NCI-H524 treated with DMSO at 0.1 percent for 48 hours (cell line): ENCODE results near the gene CARNS1.

Source experiments
- DNase-seq: peaks from one replicate; lab custom pipeline; 2025; lab: John Stamatoyannopoulos, UW

CARNS1 gene

DNA sequence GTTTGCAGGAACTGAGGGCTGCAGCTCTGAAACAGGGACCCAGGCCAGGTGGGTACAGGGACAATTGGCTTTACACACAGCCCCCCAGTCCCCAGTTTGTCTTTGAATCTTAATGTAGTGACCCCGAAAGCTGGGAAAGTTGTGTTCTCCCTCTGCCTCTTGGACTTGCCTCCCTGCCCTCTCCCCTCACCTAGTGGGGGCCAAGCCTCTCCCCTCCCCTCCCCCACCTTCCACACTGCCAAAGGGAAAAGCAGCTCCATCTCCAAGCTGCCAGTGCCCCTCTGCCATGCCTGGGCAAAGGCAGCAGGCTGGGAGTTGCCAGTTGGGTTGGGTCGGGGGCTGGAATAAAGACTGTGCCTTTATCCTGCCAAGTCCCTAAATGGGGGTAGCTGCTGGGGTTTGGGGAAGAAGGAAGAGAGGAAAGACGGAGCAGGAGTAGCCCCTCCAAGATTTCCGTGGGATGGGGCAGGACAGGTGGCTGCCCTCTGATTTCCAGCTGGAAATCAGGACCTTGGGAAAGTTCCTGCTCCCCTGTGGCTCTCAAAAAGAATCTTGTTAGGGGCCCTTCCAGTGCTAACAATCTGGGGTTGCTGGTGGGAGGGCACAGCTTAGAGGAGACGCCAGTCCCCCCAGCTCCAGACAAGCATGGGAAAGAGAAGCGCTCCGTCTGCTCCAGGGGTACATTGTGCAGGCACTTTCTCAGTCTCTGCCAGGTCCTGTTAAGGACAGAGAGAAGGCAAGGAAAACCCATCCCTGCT lies 39.2 kb upstream of the CARNS1 start:
- DNase-seq: no peak

DNA sequence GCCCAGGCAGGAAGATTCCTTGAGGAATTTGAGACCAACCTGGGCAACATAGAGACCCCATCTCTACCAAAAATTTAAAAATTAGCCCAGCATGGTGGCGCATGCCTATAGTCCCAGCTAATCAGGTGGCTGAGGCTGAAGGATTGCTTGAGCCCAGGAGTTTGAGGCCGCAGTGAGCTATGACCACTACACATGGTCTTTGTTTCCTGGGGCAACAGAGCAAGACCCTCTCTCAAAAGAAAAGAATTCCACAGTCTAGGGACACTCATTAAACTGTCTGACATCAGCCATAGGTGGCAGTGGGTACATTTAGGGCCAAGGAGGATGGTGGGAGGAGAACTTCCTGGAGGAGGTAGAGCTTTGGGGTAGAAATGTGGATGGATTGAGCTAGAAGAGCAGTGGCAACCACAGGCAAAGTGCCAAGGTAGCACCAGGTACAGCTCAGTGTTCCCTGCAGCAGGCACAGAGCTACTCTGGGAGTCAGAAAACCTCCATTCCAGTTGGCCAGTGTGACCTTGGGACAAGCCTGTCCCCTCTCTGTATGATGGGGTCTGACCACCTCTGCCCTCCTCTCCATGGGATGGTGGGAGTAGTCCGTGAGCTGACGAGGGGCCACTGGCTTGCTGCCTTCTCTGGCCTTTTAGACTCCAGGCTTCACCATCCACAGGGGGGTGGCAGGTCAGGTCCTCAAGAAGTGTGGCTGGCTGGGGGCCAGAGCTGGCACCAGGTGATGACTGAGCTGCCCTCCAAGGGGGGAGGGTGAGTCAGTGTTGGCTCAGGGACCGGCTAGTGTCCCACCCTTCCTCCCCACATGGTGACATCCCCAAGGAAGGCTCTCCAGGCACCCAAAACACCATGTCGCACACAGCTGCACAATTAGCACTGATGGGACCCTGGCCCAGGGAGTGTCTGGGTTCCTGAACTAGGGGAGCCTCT lies 38.3 kb upstream of the CARNS1 start:
- DNase-seq: no peak

DNA sequence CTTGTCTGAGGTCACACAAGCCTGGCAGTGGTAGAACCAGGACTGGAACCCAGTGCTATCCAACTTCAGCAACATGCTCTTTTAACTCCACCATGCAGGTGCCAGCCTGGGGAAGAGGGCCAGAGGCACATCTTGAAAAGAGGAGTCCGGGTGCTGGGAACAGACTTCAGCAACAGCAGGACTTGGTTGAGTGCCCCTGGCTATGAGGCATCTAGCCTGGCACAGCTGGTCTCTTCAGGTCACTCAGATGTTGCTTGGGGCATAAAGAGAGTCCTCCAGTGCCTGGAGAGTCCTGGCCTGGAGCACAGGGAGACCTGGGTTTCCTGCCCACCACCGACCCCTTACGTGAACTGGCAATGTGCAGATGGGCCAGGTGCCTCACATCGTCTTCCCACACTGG lies 36.9 kb upstream of the CARNS1 start:
- DNase-seq: no peak

DNA sequence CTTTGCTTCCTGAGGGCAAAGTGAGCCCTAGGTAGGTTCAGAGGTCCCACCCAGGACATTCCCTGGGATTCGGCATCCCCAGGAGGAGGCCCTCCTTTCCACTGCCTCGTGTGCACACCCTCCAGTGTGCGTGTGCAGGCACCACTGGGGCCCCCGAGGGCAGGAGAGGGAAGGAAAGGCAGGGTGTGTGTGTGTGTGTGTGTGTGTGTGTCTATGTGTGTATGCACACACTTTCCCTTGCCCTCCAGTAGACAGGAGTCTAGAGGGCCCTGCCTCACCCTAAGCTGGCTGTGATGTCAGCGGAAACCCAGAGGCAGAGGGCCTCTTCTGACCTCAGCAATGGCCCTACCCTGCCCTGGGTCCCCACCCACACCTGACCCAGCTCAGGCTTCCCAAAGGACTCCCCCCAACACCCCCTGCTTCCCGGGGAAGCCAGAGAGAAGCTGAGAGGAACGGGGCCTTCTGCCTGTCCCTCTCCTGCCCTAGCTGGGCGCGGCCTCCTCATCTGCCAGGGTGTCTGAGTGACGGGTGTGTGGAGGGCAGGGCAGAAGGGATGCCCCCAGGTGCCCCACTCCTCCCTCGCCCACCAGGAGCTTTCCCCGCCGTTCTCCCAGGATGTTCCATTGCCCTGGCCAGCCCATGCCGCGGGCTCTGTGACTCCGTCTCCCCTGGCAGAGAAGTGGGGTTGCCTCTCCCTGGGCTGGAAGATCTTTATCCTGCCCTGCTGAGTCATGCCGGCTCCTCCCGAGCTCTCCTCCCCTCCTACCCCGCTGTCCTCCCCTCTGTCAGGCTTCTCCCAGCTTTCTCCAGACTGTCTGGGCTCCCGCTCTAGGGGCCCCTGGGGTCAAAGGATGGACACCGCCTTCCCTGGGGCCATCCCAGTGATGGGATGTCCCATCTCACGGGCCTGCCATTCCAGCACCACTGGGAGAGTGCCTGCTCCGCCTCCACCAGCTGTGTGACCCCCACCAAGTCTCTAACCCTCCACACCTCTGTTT lies 36.1 kb upstream of the CARNS1 start:
- DNase-seq: no peak

DNA sequence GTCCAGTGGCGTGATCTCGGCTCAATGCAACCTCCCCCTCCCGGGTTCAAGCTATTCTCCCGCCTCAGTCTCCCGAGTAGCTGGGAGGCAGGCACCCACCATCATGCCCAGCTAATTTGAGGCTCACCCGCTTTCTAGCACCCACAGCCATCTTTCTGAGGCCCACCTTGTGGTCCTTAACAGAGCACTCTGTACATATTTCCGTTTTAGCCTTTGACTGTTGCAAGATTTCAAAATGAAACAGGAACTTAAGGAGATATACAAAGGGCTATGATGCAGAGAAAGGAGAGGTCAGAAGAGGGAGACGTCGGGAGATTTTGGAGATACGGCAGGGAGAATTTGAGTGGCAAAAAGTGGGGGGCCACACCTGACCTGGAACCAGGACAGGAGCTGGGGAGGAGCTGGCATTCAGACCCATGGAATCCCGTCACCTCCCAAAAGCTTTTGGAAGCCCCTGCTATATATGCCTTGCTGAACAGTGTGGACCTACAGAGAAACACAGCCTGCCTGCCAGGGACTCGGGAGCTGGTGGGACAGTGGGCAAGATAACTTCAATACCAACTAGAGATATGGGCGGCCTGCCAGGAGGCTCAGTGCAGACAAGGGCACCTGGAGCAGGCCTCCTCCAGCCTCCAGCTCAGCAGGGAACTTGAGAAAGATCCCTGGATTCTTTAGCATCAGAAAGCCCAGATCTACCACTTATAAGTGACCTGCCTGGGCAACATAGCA lies 34.1 kb upstream of the CARNS1 start:
- DNase-seq: no peak

DNA sequence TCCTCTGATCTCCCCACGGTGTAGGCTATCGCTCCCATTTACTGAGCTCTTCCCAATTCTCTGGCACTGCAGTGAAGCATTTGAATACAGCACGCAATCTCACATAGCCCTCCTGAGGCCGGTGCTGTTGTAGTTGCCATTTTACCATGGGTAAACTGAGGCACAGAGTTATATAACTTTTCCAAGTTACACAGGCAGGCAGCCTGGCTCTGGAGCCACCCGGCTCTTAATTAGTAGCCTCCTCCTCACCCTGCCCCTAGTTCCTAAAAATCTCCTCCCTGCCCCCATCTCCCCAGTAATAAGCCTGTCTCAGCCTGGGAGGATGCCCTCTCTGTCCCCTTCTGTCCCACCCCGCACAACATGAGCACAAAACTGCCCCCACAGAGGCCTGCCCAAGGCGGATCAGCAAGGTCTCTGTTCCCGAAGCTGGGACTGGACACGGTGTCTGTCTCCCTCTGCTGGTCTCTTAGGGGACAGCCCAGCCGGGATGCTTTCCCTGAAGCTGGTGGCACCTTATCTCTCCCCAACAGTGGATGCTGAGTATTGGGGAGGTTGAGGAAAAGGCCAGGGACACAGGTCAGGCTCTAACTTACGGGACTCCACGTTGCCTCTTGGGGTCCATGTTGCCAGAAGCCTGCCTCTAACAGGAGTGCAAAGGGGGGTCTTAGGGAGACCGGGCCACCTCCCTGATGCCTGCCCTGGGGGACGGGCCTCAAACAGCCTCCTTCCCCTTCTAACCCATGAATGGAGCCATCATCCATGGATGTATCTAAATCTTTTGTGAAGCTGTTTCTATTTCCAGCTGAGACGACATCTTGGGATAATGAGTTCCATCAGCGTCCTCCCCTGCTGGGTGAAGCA lies 33.0 kb upstream of the CARNS1 start:
- DNase-seq: no peak

DNA sequence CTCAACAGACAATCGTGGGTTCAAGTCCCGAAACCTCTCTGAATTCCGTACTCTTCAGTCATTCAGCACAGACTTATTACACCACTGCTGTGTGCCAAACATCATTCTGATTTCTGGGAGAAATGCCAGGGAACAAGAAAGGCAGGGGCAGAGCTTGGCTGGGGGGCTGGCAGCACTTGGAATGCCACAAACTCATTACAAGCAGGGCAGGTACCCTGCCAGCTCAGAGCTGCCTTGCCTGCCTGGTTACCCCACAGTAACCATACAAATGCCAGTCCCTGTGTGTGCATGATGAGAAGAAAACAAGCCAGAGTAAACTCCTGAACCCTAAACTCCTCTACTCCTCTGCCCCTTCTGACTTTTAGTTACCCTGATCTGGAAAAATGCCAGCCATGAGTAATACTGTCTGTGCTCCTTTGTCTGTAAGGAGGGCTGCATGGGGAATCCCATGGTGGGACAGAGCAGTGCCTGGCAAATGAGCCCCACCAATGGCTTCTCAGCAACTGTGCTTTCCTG lies 30.6 kb upstream of the CARNS1 start:
- DNase-seq: no peak

DNA sequence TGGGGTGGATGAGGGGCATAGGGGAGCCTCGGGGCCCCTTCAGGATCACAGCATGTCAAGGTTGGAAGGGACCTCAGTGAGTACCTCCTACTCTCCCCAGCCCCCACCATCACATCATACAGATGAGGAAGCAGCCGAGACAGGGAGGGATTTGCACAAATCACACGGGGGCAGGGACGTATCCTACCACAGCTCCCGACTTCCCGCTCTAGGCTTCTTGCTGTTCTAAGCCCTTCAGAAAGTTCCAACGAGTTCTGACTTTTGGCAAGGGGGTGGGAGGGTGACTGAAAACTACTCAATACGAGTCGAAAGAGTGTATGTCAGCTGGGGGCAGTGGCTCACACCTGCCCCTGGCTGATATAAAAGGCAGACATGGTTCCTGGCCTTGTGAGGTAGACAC lies 28.4 kb upstream of the CARNS1 start:
- no peak for DNase-seq

DNA sequence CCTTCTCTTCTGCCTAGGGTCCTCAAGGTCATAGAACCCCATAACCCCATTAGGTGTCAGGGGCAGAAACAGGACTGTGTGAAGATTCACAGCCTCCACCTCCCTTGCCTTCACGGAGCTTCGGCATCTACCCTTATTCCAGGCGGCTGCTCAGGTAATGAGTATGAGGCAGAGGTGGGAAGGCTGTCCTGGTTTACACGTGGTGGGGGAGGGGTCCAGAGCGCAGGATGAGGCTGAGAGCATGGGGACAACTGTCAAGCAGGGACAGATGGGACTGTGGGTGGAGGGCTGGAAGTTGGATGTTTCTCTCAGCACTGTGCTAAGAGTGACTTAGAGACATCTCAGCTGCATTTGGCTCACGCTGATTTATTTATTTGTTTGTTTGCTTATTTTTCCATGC lies 28.0 kb upstream of the CARNS1 start:
- no peak for DNase-seq

DNA sequence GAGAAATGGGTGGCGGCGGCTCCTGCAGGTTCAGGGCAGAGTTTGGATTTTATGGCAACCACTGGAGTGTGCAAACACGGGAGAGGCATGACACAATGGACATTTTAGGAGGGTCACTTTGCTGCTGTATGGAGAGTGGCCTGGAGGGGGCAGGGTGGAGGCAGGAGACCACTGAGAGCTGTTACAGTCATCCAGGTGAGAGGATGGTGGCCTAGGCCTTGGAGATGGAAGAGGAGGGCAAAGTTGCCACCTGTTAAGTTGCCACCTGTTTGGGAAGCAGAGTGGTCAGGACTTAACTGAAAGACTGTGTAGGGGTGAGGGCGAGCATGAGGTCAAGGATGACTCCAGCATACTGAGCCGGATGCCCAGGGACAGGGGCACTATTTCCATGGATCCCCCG lies 26.0 kb upstream of the CARNS1 start:
- DNase-seq: no peak

DNA sequence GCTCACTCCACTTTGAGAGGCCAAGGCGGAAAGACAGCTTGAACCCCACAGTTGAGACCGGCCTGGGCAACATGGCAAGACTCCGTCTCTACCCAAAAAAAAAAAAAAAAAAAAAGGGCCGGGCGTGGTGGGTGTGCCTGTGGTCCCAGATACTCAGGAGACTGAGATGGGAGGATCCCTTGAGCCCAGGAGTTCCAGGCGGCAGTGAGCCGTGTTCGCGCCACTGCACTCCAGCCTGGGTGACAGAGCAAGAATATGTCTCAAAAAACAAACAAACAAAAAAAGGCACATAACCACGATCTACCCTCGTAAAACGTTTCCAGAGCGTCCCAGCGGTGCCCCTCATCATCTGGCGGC lies 24.6 kb upstream of the CARNS1 start:
- no peak for DNase-seq

DNA sequence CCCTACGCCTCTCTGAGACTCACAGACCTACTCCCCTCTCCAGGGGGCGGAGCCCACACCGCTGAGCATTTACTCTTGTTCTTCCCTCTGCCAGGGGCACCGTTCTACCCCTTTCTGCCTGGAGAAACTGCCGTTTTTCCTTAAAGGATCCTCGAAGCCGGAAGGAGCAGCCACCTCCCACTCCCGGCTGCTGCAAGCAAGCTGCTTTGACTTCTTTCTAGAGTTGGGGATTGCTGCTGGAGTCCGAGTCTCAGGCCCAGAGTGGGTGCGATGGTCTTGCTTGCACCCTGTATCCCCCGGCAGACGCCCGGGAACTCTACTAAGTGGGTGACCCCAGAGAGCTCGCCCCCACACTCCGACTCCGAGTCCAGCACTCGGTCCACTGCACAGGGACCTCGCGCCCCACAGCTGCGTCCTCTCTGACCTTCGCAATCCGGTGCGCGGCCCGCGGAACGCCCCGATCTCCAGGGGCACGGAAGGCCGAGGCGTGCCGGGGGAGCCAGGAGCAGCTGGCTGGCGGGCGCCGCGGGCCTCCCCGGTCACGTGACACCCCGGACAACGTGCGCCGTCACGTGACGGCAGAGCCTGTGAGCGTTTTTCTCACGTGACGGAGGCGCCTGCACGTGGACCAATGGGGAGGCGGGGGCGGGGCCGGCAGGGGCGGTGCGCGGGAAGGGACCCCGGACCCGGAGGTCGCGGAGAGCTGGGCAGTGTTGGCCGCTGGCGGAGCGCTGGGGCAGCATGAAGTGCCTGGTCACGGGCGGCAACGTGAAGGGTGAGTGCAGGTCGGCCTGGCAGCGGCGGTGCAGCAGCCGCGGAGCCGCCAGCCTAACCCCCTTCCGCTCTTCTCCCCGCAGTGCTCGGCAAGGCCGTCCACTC lies 23.9 kb upstream of the CARNS1 start, which contains the start of gene RAD9A:
TSS of gene RAD9A (plus strand) at position 683 of the 879 bp plus-strand sequence. CDS start at position 742, 59 bp downstream.
- peak; percentile 22 for DNase-seq

DNA sequence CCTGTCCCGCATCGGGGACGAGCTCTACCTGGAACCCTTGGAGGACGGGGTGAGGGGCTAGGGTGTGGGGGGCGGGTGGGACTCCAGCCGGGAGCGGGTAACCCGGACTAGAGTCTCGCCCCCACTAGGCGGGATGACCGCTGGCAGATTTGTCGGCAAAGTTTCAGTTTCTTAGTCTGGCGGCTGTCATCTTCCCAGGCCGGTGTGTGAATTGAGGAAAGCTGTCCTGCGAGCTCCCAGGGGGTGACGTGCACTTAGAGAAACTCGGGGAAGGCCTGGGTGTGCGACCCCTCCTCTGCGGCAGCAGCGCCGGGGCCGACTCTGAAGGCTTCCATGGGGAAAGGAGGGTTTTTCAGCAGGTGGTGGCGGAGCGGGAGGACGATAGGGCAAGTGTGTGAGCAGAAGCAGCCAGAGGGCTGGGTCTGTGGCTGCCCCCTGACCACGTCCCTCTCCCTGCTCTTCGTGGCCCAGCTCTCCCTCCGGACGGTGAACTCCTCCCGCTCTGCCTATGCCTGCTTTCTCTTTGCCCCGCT lies 23.2 kb upstream of the CARNS1 start:
- DNase-seq: no peak

DNA sequence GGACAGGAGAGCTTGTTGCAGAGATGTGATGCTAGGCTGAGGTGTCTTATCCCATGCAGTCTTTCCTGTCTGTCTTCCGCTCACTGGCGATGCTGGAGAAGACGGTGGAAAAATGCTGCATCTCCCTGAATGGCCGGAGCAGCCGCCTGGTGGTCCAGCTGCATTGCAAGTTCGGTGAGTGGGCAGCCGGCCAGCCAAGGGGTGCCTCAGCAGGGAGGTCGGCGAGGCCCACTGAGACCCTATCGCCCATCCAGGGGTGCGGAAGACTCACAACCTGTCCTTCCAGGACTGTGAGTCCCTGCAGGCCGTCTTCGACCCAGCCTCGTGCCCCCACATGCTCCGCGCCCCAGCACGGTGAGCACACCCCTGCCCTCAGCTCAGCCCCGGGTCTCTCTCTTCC lies 22.0 kb upstream of the CARNS1 start:
- no peak for DNase-seq

DNA sequence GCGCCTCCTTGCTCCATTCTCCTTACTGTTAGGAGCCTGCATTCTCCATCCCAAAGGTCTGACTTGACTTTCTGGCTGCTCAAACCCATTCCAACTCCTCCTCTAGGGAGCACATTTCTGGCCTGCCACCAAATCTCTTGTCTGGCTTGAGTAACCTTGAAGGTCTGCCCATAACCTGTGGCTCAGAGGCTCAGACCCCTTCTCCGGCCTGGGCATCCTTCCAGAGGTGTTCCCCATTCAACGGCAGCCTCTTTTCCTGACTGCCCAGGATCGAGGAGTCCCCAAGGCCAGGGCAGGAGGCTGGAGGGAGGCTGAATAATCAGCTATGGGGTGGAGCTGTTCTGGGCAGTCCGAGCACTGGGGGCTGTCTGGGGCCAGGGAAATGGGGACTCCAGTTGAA lies 21.5 kb upstream of the CARNS1 start:
- no peak for DNase-seq

DNA sequence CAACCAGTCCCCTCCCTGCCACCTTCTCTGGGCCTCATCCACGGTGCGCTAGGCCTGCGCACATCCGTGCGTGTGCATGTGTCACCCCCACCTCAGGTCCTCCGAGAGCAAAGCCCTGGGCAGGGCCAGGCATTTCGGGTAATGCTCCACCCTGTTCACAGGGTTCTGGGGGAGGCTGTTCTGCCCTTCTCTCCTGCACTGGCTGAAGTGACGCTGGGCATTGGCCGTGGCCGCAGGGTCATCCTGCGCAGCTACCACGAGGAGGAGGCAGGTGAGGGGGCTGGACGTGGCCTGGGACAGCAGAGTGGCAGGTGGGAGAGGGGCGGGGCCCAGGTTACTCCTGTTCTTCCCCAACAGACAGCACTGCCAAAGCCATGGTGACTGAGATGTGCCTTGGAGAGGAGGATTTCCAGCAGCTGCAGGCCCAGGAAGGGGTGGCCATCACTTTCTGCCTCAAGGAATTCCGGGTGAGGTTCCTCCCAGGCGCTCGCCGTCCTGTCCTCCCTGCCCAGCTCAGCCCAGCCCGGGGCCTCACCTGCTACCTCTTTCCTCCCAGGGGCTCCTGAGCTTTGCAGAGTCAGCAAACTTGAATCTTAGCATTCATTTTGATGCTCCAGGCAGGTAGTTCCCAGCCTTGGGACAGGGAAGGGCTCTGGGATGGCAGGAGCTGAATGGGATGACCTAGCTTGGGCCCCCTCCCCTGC lies 19.8 kb upstream of the CARNS1 start:
- no peak for DNase-seq

DNA sequence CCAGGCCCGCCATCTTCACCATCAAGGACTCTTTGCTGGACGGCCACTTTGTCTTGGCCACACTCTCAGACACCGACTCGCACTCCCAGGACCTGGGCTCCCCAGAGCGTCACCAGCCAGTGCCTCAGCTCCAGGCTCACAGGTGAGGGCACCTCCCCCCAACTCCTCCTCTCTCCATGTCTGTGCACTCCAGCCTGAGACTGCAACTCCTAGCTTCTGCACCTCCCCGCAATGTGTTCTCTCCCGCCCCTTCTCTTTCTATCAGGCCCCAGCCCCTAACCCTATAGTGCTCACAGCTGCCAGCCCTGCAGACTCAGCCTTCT lies 19.3 kb upstream of the CARNS1 start:
- DNase-seq: no peak
